OCI-LY7 (cell line): ENCODE data around the gene PFN4.
"Not testable (repeated sequence)": the region's sequence is repeated elsewhere in the genome, so short reads cannot be mapped to it uniquely, and the experiment has no call there.

Experiments
- CTCF ChIP-seq: fragments of 200-600 bp; sonication (generic); conservative IDR thresholded peaks from 2 replicates; pipeline ENCODE4 v1.5.1; 2014; ENCODE audit warnings: mild to moderate bottlenecking, antibody characterized with exemption, low read length, moderate library complexity, mixed read lengths
- EZH2phosphoT487 ChIP-seq: fragments of 200-600 bp; sonication (generic); IDR thresholded peaks from 2 replicates; pipeline ENCODE4 v1.6.1; 2018; ENCODE audit warnings: low read depth, borderline replicate concordance, mild to moderate bottlenecking, mixed run types, antibody characterized with exemption, low read length, moderate library complexity, mixed read lengths

GRCh38 chr2:24095171-24095677, 27.9 kb downstream of the PFN4 start:
- not testable (repeated sequence) for TF ChIP-seq CTCF, EZH2phosphoT487
